SW 1271 (cell line): ENCODE data around the gene URGCP.

Experiments used
- DNase-seq, 2 experiments: peaks; one replicate each; lab custom pipeline; 2025; lab: John Stamatoyannopoulos, UW

URGCP gene

GRCh38 chr7:43906331-43907010 lies at the start of gene URGCP:
Gene URGCP, minus strand, starts transcription at chr7:43906596. Its CDS starts 21 bp downstream, at chr7:43906575.
- no peak for DNase-seq

GRCh38 chr7:43956027-43956426 lies 49.6 kb upstream of the URGCP start:
- no peak for DNase-seq

- peak in 1 of 2 experiments; percentile 35 for DNase-seq
These were observed 48.3 kb upstream of the URGCP start for GRCh38 chr7:43954524-43955228.

GRCh38 chr7:43953071-43953470 lies 46.7 kb upstream of the URGCP start:
- no peak for DNase-seq

- no peak for DNase-seq
These were observed 45.6 kb upstream of the URGCP start for GRCh38 chr7:43952028-43952427.

- DNase-seq: no peak
These were observed 37.9 kb upstream of the URGCP start for GRCh38 chr7:43944286-43944685.

GRCh38 chr7:43943417-43944187 lies 37.2 kb upstream of the URGCP start:
- DNase-seq: no peak

GRCh38 chr7:43942997-43943396 lies 36.6 kb upstream of the URGCP start:
- DNase-seq: no peak

GRCh38 chr7:43942250-43942649 lies 35.9 kb upstream of the URGCP start:
- DNase-seq: no peak

GRCh38 chr7:43938892-43939482 lies 32.6 kb upstream of the URGCP start:
- no peak for DNase-seq

- DNase-seq: no peak
These were observed 31.0 kb upstream of the URGCP start for GRCh38 chr7:43937444-43937843.

- DNase-seq: no peak
These were observed 27.6 kb upstream of the URGCP start for GRCh38 chr7:43933902-43934560.

GRCh38 chr7:43931346-43931745 lies 24.9 kb upstream of the URGCP start:
- no peak for DNase-seq

GRCh38 chr7:43929529-43930457 lies 23.4 kb upstream of the URGCP start:
- DNase-seq: no peak

GRCh38 chr7:43927810-43928209 lies 21.4 kb upstream of the URGCP start:
- DNase-seq: no peak

- DNase-seq: no peak
These were observed 20.4 kb upstream of the URGCP start for GRCh38 chr7:43926798-43927123.

- DNase-seq: peak; percentile 39 to 78
These were observed 19.8 kb upstream of the URGCP start, which contains the start of gene UBE2D4 for GRCh38 chr7:43925984-43926797. Gene UBE2D4, plus strand, starts transcription at chr7:43926436. Its CDS starts 97 bp downstream, at chr7:43926533.

- DNase-seq: no peak
These were observed 16.3 kb upstream of the URGCP start for GRCh38 chr7:43922726-43923125.

- no peak for DNase-seq
These were observed 15.0 kb upstream of the URGCP start for GRCh38 chr7:43921423-43921822.

GRCh38 chr7:43915907-43916306 lies 9.5 kb upstream of the URGCP start:
- no peak for DNase-seq
